Measurements from ENCODE around the gene UHMK1.

- TF ChIP-seq CTCF (IDR thresholded peaks at IDR 0.05; ENCODE audit: low read depth, low read length) (no peak), EZH2phosphoT487 (IDR thresholded peaks at IDR 0.05; ENCODE audit: low read depth) (no peak)
Observed at GRCh38 chr1:162570718-162571117, 73.1 kb downstream of the UHMK1 start.
